Measurements from ENCODE around the gene DENND6B. TPM values are rescaled to one million over a fixed set of nuclear protein-coding genes. Genes with fewer than 3 reads are reported as not detected.
A peak's percentile ranks its signal among the peaks of the same experiment; 100 is the strongest.

The DENND6B gene
- total RNA-seq, 1 experiment from 2014 or later, result 14.3 TPM

DNA sequence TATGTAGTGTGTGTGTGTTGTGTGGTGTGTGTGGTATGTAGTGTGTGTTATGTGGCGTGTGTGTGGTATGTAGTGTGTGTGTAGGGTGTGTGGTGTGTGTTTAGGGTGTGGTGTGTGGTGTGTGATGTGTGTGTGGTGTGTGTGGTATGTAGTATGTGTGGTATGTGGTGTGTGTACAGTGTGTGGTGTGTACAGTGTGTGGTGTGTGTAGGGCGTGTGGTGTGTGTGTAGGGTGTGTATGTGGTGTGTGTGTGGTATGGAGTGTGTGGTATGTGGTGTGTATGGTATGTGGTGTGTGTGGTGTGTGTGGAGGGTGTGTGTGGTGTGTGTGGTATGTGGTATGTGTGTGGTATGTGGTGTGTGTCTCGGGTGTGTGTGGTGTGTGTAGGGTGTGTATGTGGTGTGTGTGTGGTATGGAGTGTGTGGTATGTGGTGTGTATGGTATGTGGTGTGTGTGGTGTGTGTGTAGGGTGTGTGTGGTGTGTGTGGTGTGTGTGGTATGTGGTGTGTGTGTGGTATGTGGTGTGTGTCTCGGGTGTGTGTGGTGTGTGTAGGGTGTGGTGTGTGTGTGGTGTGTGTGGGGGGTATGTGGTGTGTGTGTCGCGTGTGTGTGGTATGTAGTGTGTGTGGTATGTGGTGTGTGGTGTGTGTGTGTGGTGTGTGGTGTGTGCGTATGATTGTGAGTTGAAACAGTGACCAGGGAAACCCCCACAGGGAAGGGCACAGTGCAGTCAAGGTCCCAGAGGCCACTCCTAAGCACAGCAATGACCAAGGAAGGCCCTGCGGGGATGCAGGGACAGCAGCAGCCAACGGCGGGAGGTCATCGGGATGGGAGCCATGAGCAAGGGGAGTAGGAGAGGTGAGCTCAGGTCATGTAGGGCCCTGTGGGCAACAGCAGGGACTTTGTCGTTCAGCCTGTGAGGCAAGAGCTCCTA, 13.4 kb upstream of the DENND6B start:
- H3K27me3 ChIP-seq (ENCODE audit: insufficient read depth, low read depth), result no peaks in the 10 kb centered on the region
- peaks cover 61% of the 10 kb centered on the region for H3F3A ChIP-seq (ENCODE audit: insufficient read depth, low read depth)
- no peak overlapping the region for H3K27ac ChIP-seq
- POLR2A ChIA-PET (ENCODE audit: unreplicated experiment), result no interaction called here
- no peaks in the 10 kb centered on the region for H4K20me1 ChIP-seq (ENCODE audit: insufficient read depth)
- 0 out of 2 replicates have a peak, but pooled peaks cover 4% of the 10 kb centered on the region for H3K4me1 ChIP-seq (replicated peaks; ENCODE audit: insufficient read depth)
- no peak overlapping the region for H2AFZ ChIP-seq
- H3K9me2 ChIP-seq (ENCODE audit: insufficient read depth), result no peaks in the 10 kb centered on the region
- peak; percentile 27 to 74 for DNase-seq
- CTCF ChIA-PET, result interaction anchor here (0.6 to 1.3 kb wide), 2 partner anchors 99 to 404 kb away, joined by 3 to 8 read pairs; no protein-coding TSS in a partner anchor
- H3K4me3 ChIP-seq, result no peak overlapping the region
- peaks cover 2% of the 10 kb centered on the region; the same call in 1 of the 2 replicates for H3K79me2 ChIP-seq (ENCODE audit: low read depth)
- BruUV-seq (replicated peaks), result no TSS peak
- no peak overlapping the region for H3K4me2 ChIP-seq
- intact Hi-C loops (cut with micrococcal nuclease; ENCODE audit: unreplicated experiment), result loop anchor here (5.0 kb wide), 2 partner anchors 68 to 167 kb away; partner anchors contain the start of genes LMF2, MAPK11 and NCAPH2
- no peaks in the 10 kb centered on the region for H3K36me3 ChIP-seq (ENCODE audit: low read depth)
- H3K9me3 ChIP-seq (ENCODE audit: insufficient read depth, low read depth), result no peaks in the 10 kb centered on the region
- no peak for TF ChIP-seq EZH2 (IDR thresholded peaks at IDR 0.05; ENCODE audit: low read depth)
- TF ChIP-seq, protein P1, sequence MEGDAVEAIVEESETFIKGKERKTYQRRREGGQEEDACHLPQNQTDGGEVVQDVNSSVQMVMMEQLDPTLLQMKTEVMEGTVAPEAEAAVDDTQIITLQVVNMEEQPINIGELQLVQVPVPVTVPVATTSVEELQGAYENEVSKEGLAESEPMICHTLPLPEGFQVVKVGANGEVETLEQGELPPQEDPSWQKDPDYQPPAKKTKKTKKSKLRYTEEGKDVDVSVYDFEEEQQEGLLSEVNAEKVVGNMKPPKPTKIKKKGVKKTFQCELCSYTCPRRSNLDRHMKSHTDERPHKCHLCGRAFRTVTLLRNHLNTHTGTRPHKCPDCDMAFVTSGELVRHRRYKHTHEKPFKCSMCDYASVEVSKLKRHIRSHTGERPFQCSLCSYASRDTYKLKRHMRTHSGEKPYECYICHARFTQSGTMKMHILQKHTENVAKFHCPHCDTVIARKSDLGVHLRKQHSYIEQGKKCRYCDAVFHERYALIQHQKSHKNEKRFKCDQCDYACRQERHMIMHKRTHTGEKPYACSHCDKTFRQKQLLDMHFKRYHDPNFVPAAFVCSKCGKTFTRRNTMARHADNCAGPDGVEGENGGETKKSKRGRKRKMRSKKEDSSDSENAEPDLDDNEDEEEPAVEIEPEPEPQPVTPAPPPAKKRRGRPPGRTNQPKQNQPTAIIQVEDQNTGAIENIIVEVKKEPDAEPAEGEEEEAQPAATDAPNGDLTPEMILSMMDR (conservative IDR thresholded peaks at IDR 0.05), result no peak

DNA sequence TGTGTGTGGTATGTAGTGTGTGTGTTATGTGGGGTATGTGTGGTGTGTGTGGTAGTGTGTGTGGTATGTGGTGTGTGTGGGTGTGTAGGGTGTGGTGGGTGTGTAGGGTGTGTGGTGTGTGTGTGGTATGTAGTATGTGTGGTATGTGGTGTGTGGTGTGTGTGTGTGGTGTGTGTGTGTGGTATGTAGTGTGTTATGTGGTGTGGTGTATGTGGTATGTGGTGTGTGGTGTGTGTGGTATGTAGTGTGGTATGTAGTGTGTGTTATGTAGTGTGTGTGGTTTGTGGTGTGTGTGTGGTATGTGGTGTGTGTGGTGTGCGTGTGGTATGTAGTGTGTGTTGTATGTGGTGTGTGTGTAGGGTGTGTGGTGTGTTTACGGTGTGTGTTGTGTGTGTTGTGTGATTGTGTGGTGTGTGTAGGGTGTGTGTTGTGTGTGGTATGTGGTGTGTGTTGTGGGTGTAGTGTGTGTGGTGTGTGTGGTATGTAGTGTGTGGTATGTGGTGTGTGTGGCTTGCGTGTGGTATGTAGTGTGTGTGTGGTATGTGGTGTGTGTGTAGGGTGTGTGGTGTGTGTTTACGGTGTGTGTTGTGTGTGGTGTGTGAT, 12.1 kb upstream of the DENND6B start:
- Histone ChIP-seq H3F3A (ENCODE audit: insufficient read depth, low read depth) (peaks cover 61% of the 10 kb centered on the region), H3K79me2 (ENCODE audit: low read depth) (peaks cover 2% of the 10 kb centered on the region; the same call in 1 of the 2 replicates), H4K20me1 (ENCODE audit: insufficient read depth) (no peaks in the 10 kb centered on the region), H3K9me2 (ENCODE audit: insufficient read depth) (no peaks in the 10 kb centered on the region), H3K36me3 (ENCODE audit: low read depth) (no peaks in the 10 kb centered on the region), H3K4me2 (no peak overlapping the region), H3K4me3 (no peak overlapping the region), H2AFZ (no peak overlapping the region), H3K4me1 (replicated peaks; ENCODE audit: insufficient read depth) (0 out of 2 replicates have a peak, but pooled peaks cover 4% of the 10 kb centered on the region), H3K9me3 (ENCODE audit: insufficient read depth, low read depth) (no peaks in the 10 kb centered on the region), H3K27ac (peak overlapping the region; percentile 19; the same call in 1 of the 2 replicates), H3K27me3 (ENCODE audit: insufficient read depth, low read depth) (no peaks in the 10 kb centered on the region)
- no peak for DNase-seq
- ChIA-PET POLR2A (ENCODE audit: unreplicated experiment) (no interaction called here), CTCF (no interaction called here)
- intact Hi-C loops (cut with micrococcal nuclease; ENCODE audit: unreplicated experiment), result no loop called here
- BruUV-seq (replicated peaks), result no TSS peak
- TF ChIP-seq, protein P1 (conservative IDR thresholded peaks at IDR 0.05), result no peak
- no peak for TF ChIP-seq EZH2 (IDR thresholded peaks at IDR 0.05; ENCODE audit: low read depth)

DNA sequence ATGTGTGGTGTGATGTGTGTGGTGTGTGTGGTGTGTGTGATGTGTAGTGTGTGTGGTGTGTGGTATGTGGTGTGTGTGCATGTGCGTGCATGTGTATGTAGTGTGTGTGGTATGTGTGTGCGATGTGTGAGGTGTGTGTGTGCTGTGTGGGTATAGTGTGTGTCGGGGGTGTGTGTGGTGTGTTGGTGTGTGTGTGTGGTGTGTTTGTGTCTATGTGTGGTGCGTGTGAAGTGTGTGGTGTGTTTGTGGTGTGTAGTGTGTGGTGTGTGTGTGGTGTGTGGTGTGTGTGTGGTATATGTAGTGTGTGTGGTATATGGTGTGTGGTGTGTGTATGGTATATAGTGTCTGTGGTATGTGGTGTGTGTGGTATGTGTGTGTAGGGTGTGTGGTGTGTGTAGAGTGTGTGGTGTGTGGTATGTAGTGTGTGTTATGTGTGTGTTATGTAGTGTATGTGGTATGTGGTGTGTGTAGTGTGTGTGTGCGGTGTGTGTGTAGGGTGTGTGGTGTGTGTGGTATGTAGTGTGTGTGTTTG, 11.3 kb upstream of the DENND6B start:
- BruUV-seq (replicated peaks), result no TSS peak
- Histone ChIP-seq H3F3A (ENCODE audit: insufficient read depth, low read depth) (peaks cover 61% of the 10 kb centered on the region), H3K4me3 (no peak overlapping the region), H3K9me3 (ENCODE audit: insufficient read depth, low read depth) (no peaks in the 10 kb centered on the region), H3K36me3 (ENCODE audit: low read depth) (no peaks in the 10 kb centered on the region), H3K4me2 (no peak overlapping the region), H2AFZ (no peak overlapping the region), H3K79me2 (ENCODE audit: low read depth) (no peaks in the 10 kb centered on the region), H3K27me3 (ENCODE audit: insufficient read depth, low read depth) (no peaks in the 10 kb centered on the region), H3K27ac (peak overlapping the region; percentile 19; the same call in 1 of the 2 replicates), H3K9me2 (ENCODE audit: insufficient read depth) (no peaks in the 10 kb centered on the region), H4K20me1 (ENCODE audit: insufficient read depth) (no peaks in the 10 kb centered on the region), H3K4me1 (replicated peaks; ENCODE audit: insufficient read depth) (0 out of 2 replicates have a peak, but pooled peaks cover 4% of the 10 kb centered on the region)
- intact Hi-C loops (cut with micrococcal nuclease; ENCODE audit: unreplicated experiment), result no loop called here
- ChIA-PET CTCF (no interaction called here), POLR2A (ENCODE audit: unreplicated experiment) (no interaction called here)
- DNase-seq, result no peak
- TF ChIP-seq EZH2 (IDR thresholded peaks at IDR 0.05; ENCODE audit: low read depth), result no peak
